Measurements from ENCODE around the gene ANKEF1.

The ANKEF1 gene

GRCh38 chr20:10040070-10040975 lies 5.5 kb downstream of the ANKEF1 start:
- DNase-seq (ENCODE audit: insufficient read length): no peak
- no peak for FAIRE-seq
- TF ChIP-seq POLR2AphosphoS5 (IDR thresholded peaks at IDR 0.05; ENCODE audit: low read depth, low read length): no peak
- TF ChIP-seq TAF1 (IDR thresholded peaks at IDR 0.05; ENCODE audit: borderline replicate concordance, low read depth, low read length): no peak
- no peak for TF ChIP-seq POLR2A (IDR thresholded peaks at IDR 0.05; ENCODE audit: low read depth, low read length)

GRCh38 chr20:10042086-10042485 lies 7.3 kb downstream of the ANKEF1 start:
- no peak for TF ChIP-seq POLR2A (IDR thresholded peaks at IDR 0.05; ENCODE audit: low read depth, low read length)
- TF ChIP-seq POLR2AphosphoS5 (IDR thresholded peaks at IDR 0.05; ENCODE audit: low read depth, low read length): no peak
- no peak for TF ChIP-seq TAF1 (IDR thresholded peaks at IDR 0.05; ENCODE audit: borderline replicate concordance, low read depth, low read length)
- FAIRE-seq: no peak
- DNase-seq (ENCODE audit: insufficient read length): no peak

DNA sequence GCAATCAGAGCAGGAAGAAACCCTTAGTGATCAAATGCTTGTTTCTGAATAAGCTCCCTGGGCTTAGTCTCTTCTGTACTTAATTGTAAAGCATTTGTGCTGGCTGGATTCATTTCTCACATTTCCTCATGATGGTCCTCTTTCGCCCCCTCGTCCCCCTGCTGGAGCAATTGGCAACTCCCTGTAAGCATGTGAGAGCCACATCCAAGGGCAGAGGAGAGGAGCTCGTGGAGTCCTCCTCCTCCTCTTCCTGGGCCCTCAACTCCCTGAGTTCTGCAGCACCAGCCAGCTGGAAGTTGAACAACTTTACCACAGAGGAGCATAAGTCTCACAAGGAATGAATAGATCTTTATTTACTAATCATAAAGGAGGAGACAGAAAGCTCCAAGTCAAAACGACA lies 12.6 kb downstream of the ANKEF1 start:
- DNase-seq (ENCODE audit: insufficient read length): no peak
- TF ChIP-seq POLR2A (IDR thresholded peaks at IDR 0.05; ENCODE audit: low read depth, low read length) (no peak), TAF1 (IDR thresholded peaks at IDR 0.05; ENCODE audit: borderline replicate concordance, low read depth, low read length) (no peak), POLR2AphosphoS5 (IDR thresholded peaks at IDR 0.05; ENCODE audit: low read depth, low read length) (no peak)
- FAIRE-seq: no peak

- FAIRE-seq: no peak
- TF ChIP-seq POLR2A (IDR thresholded peaks at IDR 0.05; ENCODE audit: low read depth, low read length): no peak
- no peak for TF ChIP-seq TAF1 (IDR thresholded peaks at IDR 0.05; ENCODE audit: borderline replicate concordance, low read depth, low read length)
- TF ChIP-seq POLR2AphosphoS5 (IDR thresholded peaks at IDR 0.05; ENCODE audit: low read depth, low read length): no peak
- no peak for DNase-seq (ENCODE audit: insufficient read length)
Measured at GRCh38 chr20:10051185-10051584, 16.4 kb downstream of the ANKEF1 start.

- DNase-seq (ENCODE audit: insufficient read length) (no peak), FAIRE-seq (no peak)
- TF ChIP-seq TAF1 (IDR thresholded peaks at IDR 0.05; ENCODE audit: borderline replicate concordance, low read depth, low read length): no peak
- TF ChIP-seq POLR2A (IDR thresholded peaks at IDR 0.05; ENCODE audit: low read depth, low read length): no peak
- no peak for TF ChIP-seq POLR2AphosphoS5 (IDR thresholded peaks at IDR 0.05; ENCODE audit: low read depth, low read length)
Measured at GRCh38 chr20:10059006-10059405, 24.2 kb downstream of the ANKEF1 start.

DNA sequence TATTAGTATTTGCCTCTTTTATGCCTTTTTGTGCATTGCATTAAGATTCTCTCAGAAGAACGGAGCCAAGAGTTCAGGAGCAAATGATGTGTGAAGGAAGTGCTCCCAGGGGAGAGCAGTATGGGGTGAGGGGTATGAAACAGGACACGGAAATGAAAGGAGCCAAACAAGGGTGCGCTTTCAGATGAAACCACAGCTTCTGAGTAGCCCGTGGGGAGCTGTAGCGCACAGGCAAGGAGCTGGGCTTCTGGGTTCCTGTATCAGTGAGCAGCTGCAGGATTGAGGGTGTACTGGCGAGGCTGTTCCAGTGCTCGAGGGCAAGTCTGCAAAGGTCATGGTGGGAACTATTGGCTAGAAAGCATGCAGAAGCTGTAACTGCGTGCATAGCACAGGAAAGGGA lies 25.4 kb downstream of the ANKEF1 start:
- TF ChIP-seq TAF1 (IDR thresholded peaks at IDR 0.05; ENCODE audit: borderline replicate concordance, low read depth, low read length) (no peak), POLR2A (IDR thresholded peaks at IDR 0.05; ENCODE audit: low read depth, low read length) (no peak), POLR2AphosphoS5 (IDR thresholded peaks at IDR 0.05; ENCODE audit: low read depth, low read length) (no peak)
- DNase-seq (ENCODE audit: insufficient read length): no peak
- FAIRE-seq: peak; percentile 30

DNA sequence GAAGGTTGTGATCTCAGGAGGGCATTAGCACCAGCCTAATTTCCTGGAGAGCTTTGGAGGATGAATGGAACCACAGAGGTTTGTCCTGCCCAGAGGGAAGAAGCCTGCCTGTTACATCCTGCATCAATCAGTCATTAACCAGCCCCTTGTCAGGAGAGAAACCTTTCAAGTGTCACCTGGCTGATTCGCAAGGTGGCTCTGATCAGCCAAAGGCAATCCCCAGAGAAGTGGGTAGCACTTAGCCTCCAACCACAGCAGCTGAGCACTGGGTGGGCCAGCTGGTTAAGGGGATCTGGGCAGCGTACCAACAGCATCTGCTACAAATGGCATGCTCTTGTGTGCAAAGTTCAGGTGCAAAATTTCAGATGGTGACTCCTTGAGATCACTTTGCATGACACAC lies 26.9 kb downstream of the ANKEF1 start:
- FAIRE-seq (no peak), DNase-seq (ENCODE audit: insufficient read length) (no peak)
- TF ChIP-seq POLR2AphosphoS5 (IDR thresholded peaks at IDR 0.05; ENCODE audit: low read depth, low read length): no peak
- no peak for TF ChIP-seq TAF1 (IDR thresholded peaks at IDR 0.05; ENCODE audit: borderline replicate concordance, low read depth, low read length)
- TF ChIP-seq POLR2A (IDR thresholded peaks at IDR 0.05; ENCODE audit: low read depth, low read length): no peak

DNA sequence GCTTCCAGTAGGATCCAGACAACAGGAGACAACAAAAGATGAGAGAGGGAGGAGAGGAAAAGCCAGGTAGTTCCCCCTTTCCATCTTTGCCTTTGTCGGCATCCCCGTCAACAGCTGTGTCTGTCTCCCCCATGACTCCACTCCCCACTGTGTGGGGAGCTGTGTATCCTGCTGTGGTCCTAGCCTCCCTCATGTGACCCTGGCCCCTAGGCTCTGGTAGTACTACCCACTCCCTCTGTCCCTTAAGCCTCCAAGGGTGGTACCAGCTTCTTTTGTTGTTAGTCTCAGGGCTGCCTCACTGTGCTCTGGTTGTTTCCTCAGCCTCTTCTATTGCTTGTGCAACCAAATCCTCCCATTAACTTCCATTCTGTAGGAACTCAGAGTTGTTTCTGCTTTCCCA lies 28.7 kb downstream of the ANKEF1 start:
- FAIRE-seq (no peak), DNase-seq (ENCODE audit: insufficient read length) (no peak)
- TF ChIP-seq POLR2AphosphoS5 (IDR thresholded peaks at IDR 0.05; ENCODE audit: low read depth, low read length): no peak
- TF ChIP-seq TAF1 (IDR thresholded peaks at IDR 0.05; ENCODE audit: borderline replicate concordance, low read depth, low read length): no peak
- no peak for TF ChIP-seq POLR2A (IDR thresholded peaks at IDR 0.05; ENCODE audit: low read depth, low read length)

- no peak for DNase-seq (ENCODE audit: insufficient read length)
- no peak for TF ChIP-seq TAF1 (IDR thresholded peaks at IDR 0.05; ENCODE audit: borderline replicate concordance, low read depth, low read length)
- no peak for TF ChIP-seq POLR2AphosphoS5 (IDR thresholded peaks at IDR 0.05; ENCODE audit: low read depth, low read length)
- TF ChIP-seq POLR2A (IDR thresholded peaks at IDR 0.05; ENCODE audit: low read depth, low read length): no peak
- no peak for FAIRE-seq
Measured at GRCh38 chr20:10064611-10065010, 29.8 kb downstream of the ANKEF1 start.

DNA sequence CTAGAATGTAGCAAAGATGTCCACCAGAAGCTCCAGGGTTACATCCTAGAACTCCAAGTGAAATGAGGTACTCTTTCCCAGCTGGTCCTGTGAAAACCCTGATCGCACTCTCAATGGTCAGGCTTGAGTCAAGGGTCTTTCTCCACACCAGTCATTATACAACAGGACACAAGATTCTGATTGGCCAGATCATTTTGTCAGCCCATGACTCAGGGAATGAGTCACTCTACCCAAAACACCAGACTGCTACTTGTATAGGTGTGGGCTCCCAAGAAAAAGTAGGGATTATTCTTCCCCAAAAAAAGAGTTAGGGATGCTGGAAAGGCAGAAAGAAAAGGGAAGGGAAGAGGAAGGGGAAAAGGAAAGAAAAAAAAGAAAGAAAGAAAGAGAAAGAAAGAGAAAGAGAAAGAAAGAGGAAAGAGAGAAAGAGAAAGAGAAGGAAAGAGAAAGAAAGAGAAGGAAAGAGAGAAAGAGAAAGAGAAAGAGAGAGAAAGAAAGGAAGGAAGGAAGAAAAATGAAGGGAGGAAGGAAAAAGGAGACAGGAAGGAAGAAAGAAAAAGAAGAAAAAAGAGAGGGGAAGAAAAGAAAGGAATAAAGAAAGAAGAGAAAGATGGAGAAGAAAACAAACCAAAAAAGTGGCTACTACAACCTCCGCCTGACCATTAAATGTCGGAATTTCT lies 30.5 kb downstream of the ANKEF1 start:
- no peak for FAIRE-seq
- DNase-seq (ENCODE audit: insufficient read length): no peak
- TF ChIP-seq POLR2AphosphoS5 (IDR thresholded peaks at IDR 0.05; ENCODE audit: low read depth, low read length): no peak
- no peak for TF ChIP-seq TAF1 (IDR thresholded peaks at IDR 0.05; ENCODE audit: borderline replicate concordance, low read depth, low read length)

DNA sequence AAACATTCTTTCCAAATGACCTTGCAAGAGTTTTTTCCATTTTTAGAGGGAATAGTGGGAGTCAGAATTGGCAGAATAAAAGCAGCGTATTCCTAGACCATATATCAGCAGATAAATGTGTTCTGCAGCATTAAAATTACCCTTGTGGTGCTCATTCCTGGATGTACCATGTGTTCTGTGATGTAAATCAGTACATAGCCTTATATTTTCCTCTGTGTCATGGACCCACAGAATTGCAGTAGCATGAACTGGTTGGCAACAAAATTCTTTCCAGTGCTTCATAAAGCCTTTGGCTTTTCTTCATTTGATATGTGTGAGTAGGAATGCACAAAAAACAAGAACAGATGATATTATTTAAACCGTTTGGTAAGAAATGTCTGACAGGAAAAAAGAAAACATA lies 32.5 kb downstream of the ANKEF1 start:
- TF ChIP-seq POLR2AphosphoS5 (IDR thresholded peaks at IDR 0.05; ENCODE audit: low read depth, low read length): no peak
- TF ChIP-seq TAF1 (IDR thresholded peaks at IDR 0.05; ENCODE audit: borderline replicate concordance, low read depth, low read length): no peak
- TF ChIP-seq POLR2A (IDR thresholded peaks at IDR 0.05; ENCODE audit: low read depth, low read length): no peak
- DNase-seq (ENCODE audit: insufficient read length): no peak
- FAIRE-seq: no peak

- FAIRE-seq: no peak
- no peak for TF ChIP-seq POLR2A (IDR thresholded peaks at IDR 0.05; ENCODE audit: low read depth, low read length)
- no peak for TF ChIP-seq POLR2AphosphoS5 (IDR thresholded peaks at IDR 0.05; ENCODE audit: low read depth, low read length)
- TF ChIP-seq TAF1 (IDR thresholded peaks at IDR 0.05; ENCODE audit: borderline replicate concordance, low read depth, low read length): no peak
- no peak for DNase-seq (ENCODE audit: insufficient read length)
Measured at GRCh38 chr20:10074513-10074912, 39.7 kb downstream of the ANKEF1 start.

Data from GM12892 (cell line).